Posterior vena cava (tissue), 2 donors: Measurements from ENCODE around the gene STARD13. TPM values are rescaled to one million over a fixed set of nuclear protein-coding genes. Genes with fewer than 3 reads are reported as not detected.

Experiments used
- DNase-seq: peaks from one replicate; pipeline ENCODE4 v3.0.0-alpha.2; 2020; ENCODE audit warnings: low spot score
- intact Hi-C, 2 donors: fragments of 100-400 bp; cut with DNase I; formaldehyde crosslinking; loops; one replicate each; pipeline versions ENCODE4 v1.14.1 to v1.14.2; 2022 to 2023
- total RNA-seq, 2 donors: library from RNA; stranded (reverse); fragmentation: NEBNext Ultra II Directional; extraction: Animal tissue kit (Norgen Biotek cat#: 25700); gene quantifications; one replicate each; pipeline ENCODE4 v1.2.1, GENCODE V29; 2021
- donor health status: DM: yes; HTN: yes; CAD: no.
- donor health status: DM: yes; HTN: yes; CAD: no.

STARD13 gene
- total RNA-seq, 2 donors from 2014 or later = 34.2 to 36.0 TPM

DNA sequence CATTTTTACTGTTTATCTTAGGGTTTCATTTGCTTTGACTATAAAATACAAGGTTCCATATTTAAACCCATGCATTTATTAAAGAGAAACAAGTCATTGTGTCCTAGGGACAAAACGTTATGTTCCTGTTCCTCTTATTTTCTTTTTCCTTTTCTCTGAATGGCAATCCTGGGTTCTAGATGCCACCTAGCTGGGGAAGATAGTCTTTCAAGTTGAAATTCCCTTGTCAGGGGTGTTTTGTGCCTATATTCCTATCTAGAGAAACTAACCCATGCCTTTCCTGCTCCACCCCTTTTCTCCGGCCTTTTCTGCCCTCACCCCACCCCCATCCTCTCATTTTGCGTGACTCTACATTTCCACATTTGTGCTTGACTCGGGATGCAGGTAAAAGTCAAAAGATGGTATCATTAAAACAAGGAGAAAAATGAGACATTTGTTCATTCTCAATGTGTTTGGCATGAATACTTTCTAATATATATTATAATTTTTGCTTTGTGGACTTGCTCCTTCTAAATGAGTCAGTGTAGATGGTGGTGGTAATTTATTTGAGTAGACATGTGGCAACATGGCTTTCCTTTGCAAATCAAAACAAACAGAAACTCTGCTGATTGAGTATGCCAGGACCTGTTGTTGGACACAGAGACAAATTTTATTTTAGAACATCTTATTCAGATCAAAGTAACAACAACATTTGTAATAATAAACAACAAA is 26.8 kb upstream of the STARD13 start:
- no peak for DNase-seq
- intact Hi-C loops = no loop called here

DNA sequence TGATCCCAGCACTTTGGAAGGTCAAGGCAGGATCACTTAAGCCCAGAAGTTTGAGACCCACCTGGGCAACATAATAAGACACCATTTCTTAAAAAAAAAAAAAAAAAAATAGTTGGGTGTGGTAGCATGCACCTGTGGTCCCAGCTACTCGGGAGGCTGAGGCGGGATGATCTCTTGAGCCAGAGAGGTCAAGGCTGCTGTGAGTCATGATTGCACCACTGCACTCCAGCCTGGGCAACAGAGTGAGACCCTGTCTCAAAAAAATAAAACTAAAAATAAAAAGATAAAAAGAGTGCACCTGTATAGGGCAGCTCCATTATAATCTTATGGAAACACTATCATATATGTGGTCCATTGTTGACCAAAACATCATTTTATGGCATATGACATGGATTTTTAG is 25.5 kb upstream of the STARD13 start:
- no peak for DNase-seq
- intact Hi-C loops = no loop called here

DNA sequence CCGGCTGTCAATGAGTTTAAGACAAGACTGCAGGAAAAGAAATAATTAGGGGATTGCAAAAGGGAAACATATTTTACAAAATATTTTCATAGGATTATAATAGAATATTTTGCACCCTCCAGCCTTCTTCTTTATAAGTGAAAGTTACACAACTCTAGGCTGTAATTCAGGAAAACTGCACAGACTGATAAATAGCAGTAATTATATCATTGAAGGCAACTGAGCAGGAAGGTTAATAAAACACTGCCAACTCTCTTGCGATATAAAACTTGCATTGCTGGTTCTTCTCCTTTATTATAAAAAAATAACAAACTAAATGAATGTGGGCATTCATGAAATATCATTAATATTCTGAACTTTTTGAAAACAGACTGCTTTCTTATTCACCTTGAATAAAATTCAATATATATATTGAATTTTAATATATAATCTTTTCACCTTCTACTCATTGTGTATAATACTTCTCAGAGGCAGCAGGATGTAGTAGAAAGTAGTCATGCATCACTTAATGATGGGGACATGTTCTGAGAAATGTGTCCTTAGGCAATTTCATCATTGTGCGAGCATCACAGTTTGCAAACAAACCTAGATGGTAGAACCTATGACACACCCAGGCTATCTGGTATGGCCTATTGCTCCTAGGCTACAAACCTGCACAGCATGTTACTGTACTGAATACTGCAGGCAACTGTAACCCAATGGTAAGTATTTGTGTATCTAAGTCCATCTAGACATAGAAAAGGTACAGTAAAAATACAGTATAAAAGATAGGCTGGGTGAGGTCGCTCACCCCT is 24.9 kb upstream of the STARD13 start:
- intact Hi-C loops = no loop called here
- DNase-seq = no peak

DNA sequence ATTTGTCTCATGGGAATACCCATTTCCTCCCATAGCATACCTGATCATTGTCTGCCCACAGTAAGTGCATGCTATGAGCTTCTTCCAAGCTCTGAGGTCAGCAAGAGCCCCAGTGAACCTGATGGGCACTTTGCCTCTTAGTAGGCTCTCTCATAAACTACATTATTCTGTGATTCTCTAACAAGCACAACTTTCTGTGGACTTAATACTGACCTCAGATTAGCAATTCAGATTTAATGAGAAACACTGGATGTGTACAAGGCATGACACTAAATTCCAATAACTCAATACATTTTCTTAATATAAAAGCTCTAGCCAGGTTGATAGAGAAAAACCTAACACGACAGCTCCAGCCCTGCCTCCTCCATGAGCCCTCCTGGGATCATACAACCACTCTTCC is 23.3 kb upstream of the STARD13 start:
- DNase-seq = no peak
- intact Hi-C loops = no loop called here

DNA sequence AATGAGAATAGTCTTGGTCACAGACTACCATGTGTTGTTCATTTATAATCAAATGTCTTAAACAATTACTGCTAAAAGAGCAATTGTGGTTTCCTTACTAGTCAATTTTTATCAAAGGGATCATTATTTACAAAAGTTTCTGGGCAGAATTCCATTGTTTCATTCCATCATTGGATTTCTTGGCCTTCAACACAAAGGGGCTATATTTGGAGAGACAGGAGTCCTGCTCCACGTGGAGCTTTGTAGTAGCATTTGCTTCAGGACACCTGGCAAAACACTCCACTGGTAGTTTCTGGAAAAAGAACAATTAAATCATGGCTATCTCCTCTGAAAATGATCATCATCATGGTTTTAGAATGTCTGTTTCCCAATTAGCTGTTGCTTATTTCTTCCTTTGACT is 22.3 kb upstream of the STARD13 start:
- no peak for DNase-seq
- intact Hi-C loops = no loop called here

DNA sequence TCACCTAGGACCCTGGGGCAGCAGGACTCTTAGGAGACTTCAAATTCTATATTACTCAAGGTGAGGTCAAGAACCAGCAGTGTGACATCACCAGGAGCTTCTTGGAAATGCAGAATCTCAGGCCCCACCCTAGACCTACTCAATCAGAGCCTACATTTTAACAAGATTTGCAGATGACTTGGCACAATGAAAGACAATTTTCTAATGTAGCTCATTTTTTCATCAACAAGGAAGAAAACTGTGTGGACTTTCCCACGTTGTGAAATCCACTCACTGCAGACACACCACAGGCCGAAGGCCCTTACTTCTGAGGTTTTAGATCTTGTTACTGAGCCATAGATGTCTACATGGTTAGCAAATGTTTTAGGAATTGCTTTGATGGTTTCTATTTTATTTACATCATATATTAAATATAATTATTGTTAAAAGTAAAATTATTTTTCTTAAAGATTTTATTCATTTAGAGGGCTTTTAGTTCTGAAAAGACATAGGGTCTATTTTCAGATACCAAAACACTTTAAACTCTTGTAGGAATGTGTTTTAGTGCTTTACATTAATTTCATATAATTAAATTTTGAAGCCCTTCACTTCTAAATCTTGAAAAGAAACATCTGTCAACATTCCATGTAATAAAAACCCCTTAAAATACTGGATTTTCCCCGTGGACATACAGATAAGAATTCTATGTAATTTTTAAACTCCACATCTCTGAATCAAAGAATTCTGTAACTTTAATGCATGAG is 18.5 kb upstream of the STARD13 start:
- intact Hi-C loops = no loop called here
- DNase-seq = no peak

DNA sequence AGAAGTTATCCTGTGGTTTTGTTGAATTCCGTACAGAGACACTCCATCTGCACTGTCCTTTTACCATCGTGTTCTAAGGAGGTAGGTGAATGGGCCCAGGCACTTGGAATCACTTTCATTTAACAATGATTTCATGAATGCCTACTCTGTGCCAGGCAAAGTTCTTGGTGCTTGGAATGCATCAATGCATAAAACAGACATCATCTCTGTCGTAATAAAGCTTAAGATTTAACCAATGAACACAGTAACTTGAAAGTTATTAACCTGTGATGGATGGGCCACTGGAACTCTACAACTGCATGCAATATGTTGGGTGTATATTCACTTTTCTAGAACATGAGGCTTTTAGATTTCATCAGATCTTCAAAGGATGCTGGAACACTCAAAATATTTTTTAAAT is 14.1 kb upstream of the STARD13 start:
- DNase-seq = no peak
- intact Hi-C loops = no loop called here

DNA sequence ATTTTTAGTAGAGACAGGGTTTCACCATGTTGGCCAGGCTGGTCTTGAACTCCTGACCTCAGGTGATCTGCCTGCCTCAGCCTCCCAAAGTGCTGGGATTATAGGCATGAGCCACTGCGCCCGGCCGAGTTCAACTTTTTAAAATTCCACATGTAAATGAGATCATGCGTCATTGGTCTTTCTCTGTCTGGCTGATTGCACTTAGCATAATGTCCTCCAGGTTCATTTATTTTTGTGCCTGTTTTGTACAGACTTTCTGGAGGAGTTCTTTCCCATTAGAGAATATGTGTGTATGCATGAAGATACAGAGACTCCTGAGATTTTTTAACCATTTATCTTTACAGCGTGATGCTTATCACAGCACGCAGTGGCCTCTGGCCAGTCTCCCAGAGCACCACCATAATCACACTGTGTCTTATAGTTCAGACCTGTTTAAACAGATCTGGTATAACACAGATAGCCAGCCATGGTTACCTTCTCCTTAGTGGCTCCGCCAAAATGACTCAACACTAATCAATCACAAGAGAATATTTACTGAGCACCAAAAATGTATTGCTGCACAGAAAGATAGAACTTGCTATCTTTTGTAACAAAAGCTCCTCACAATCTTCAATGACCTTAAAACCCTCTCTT is 11.4 kb upstream of the STARD13 start:
- intact Hi-C loops = no loop called here
- no peak for DNase-seq

DNA sequence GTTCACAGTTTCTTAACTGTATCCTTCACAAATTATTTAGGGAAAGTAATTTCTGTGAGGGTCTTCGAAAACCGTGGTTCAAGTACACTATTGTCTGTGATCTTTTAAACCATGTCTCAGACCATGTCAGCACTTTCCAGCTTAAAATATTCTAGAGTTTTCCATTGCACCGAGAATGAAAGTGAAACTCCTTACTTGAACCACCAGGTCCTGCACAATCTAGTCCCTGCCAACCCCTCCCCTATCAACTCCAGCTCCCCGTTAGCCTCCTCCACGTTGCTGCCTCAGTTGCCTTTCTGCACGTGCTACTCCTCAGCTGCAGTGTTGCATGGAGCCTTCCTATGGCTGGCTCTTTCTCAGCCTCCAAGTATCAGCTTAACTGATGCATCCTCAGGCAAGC is 7.2 kb upstream of the STARD13 start:
- intact Hi-C loops = no loop called here
- no peak for DNase-seq

DNA sequence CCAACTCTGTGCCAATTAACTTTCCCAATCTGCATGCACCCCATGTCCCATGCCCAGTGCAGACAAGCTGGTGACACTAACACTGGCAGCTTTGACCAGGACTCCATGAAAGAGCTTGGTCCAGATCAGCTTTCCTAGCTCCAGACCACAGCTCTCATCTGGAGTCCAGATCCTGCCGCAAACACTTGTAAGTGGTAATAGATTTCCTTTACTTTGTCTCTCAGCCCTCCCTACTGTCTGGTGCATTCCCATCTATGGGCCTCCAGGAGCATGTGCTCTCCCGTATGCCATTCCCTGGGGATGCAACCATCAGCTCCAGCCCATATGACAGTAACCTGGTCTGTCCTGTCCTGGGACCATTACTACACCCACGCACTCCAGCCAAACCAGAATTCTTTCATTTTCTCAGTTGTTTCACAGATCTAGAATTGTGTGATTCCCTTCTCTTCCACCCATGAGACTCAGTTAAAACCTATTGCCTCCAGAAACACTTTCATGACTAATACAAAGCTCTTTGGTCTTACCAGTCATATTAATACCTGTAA is 4.9 kb upstream of the STARD13 start:
- intact Hi-C loops = no loop called here
- DNase-seq = no peak

DNA sequence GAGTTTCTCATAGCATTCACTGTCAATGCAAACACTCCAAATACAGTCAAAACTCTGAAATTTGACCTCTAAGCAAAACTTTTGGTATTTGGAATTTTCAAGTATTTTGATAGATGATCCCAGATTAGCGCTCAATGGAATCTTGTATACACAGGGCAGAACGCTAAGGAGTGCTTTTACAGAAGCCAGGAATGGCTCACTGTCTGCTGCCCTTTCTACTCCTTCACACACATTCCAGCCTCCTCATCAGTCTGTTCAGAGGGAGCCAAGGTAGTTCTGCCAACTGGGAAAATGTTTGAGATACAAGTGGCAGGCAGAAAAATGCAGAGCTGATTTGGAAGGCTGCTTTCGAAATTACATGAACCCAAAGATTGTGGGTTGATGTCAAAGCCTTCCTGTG is 4.4 kb upstream of the STARD13 start:
- intact Hi-C loops = loop anchor here in 1 of 2 donors (10.0 kb wide), 1 partner anchor 55 kb away; no protein-coding TSS in a partner anchor
- DNase-seq = no peak

DNA sequence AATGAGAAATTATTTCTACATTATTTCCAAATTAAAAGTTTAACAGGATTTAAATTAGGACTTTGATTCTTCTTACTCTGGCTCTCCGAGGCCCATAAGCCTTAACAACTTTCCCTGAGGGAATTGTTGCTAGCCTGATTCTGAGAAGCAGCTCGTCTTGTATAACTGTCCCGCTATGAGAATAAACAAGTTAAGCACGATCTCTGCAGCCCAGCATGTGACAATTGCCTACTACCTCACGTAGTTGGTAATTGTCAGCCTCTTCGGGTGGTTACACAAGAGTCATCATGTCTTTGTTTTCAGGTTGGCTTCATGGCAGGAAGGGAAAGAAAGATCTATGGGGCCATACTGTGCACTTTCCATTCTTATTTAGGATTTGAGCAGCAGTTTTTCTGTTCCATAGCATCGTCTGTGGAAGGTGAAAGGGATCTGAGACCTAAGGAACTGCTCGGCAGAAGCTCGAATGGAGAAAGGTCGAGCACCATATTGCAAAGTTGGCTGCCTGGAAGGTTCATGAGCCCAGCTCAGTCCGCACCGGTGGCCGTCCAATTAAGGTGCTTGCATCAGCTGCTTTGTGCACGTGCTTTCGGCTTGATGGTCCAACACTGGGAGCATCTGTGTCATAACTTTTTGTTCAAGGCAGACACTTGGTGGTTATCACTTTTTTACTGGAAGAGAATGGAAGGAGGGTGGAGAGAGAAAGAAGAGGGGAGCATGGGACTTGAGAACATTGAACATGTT is 1.8 kb upstream of the STARD13 start:
- no peak for DNase-seq
- intact Hi-C loops = loop anchor here in 1 of 2 donors (10.0 kb wide), 1 partner anchor 53 kb away; no protein-coding TSS in a partner anchor

DNA sequence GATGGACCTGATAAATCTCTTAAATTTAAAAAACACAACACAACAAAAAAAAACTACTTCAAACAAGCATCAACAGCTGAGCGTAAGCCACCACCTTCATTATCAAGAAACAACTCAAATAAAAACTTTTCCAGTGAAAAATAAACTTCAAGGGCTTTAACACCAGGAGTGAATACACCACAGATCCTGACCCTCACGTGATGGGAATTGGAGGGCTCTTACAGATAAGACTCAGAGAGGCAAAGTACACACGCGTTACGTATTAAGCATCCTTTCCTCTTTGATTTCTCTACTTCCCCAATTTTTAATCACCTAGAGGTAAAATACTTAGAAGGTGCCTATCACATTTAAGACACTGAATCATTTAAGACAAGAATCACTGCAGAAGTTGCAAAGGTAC is 573 bp upstream of the STARD13 start:
- intact Hi-C loops = loop anchor here in 1 of 2 donors (10.0 kb wide), 1 partner anchor 51 kb away; no protein-coding TSS in a partner anchor
- DNase-seq = no peak

DNA sequence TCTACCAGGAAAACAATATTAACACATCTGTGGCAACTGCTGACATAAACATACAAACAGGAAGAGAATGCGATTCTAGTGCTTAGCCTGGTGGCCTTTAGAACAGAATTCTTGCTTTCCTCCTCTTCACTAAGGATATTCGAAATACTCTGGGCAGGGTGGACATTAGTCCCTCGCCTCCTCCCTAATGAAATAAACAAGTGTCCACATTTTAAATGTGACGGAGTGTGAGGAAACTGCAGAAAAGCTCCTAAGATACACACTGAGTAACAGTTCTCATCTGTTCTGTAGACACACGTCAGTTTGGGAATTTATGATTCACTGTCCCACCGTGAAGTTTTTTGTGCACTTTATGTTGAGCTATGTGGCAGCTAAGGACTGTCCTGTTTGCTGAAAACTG is 639 bp downstream of the STARD13 start:
- intact Hi-C loops = loop anchor here in 1 of 2 donors (10.0 kb wide), 1 partner anchor 50 kb away; no protein-coding TSS in a partner anchor

DNA sequence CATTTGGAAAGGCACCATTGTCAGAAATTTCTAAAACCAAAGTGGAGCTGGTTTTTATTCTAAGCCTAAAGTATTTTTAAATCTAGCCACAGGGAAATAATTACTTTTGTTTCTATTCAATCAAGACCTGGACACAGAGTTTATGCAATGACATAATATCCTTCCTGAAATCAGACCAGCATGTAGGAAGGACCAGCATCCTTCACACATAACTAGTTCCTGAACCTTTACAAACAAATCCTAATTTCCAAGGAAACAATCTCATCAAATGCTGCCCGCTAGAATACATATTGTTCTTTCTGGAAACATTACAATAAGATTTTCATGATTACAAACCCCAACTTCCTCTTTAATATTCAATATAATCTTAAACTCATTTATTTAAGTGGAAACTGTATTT is 1.5 kb downstream of the STARD13 start:
- DNase-seq = no peak
- intact Hi-C loops = loop anchor here in 1 of 2 donors (10.0 kb wide), 1 partner anchor 49 kb away; no protein-coding TSS in a partner anchor

More for the DNA sequence above, 639 bp downstream of the STARD13 start:
- no peak for DNase-seq

DNA sequence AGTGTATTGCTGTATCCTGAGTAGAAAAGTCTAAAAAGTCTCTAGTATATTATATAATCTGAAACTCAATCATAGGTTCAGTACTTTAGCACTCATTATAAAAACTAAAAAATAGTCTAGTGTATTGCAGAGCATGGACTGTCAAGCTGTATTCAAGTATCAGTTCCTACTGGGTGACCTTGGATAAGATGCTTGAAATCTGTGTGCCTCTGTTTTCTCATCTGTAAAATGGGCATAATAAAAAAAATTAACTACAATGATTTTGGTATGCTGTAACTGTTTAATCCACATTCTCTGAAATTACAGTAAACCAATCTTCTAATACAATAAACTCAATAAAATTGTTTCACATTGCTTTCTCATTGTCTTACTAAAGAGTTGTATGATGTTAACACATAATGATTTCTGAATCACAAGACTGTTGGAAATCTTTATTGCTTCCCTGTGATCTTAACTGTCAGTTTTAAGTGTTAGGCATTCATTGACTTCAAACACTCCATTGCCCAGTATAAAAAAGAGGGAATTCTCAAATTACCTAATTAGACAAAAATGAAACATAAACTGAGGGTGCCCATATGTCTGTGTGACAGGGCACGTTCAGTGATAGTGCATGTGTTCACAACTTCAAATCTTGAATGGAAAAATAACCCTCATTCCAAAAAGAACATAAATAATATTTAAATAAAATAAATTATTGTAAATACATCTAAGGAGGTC is 2.2 kb downstream of the STARD13 start:
- DNase-seq = no peak
- intact Hi-C loops = loop anchor here in 1 of 2 donors (10.0 kb wide), 1 partner anchor 49 kb away; no protein-coding TSS in a partner anchor

DNA sequence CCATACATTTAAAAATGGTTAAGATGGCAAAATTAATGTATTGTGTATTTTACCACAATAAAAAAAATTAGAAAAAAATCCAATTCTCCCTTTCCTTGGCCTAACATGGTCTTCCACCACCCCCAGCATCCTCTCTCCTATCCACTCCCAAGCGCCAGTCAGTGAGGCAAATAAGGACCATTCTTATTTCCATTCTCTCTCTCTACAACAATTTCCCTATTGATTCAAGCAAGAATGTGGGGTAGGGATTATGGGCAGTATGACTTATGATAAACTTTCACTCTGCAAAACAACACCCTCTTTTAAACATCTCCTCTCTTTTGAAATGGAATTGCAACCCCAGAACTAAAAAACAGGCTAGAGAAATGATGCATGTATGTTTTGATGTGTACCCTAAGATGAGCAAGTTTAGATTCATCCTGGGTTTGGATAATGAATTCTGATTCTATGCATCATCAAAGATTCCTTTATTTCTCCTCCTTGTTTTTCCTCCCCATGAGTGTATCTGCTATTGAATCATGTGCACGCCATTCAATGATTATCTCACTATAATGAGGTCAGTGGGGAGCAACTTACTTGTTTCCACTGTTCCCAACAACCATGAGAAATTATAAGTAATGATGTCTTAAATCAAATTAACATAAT is 3.5 kb downstream of the STARD13 start:
- intact Hi-C loops = loop anchor here in 1 of 2 donors (10.0 kb wide), 1 partner anchor 47 kb away; no protein-coding TSS in a partner anchor
- no peak for DNase-seq
